BJ (cell line): ENCODE measurements around the gene WDR46. TPM values are rescaled to one million over a fixed set of nuclear protein-coding genes. Genes with fewer than 3 reads are reported as not detected.

ENCODE experiments used
- CTCF ChIA-PET: fragments of 350-600 bp; formaldehyde crosslinking; extraction: SDS; loops from one replicate; lab custom pipeline; 2021; ENCODE audit warnings: antibody characterized with exemption, inconsistent platforms; lab: Yijun Ruan, JAX
- POLR2A ChIA-PET: fragments of 300-600 bp; sonication (Branson Sonifier 250); formaldehyde crosslinking; extraction: SDS; loops from one replicate; lab custom pipeline; 2021; ENCODE audit warnings: antibody characterized with exemption; lab: Charles Lee
- DNase-seq: peaks from one replicate; pipeline ENCODE4 v3.0.0-alpha.2; 2011; ENCODE audit warnings: low read depth
- H3K27me3 ChIP-seq: 2 replicates; pipeline ENCODE4 v1.6.0; 2011; ENCODE audit warnings: low read length; ENCODE audit not compliant: control insufficient read depth, insufficient read depth
- H3K36me3 ChIP-seq: 2 replicates; pipeline ENCODE4 v1.5.1; 2011; ENCODE audit warnings: low read length; ENCODE audit not compliant: control insufficient read depth, insufficient read depth
- H3K4me3 ChIP-seq: 2 replicates; pipeline ENCODE4 v1.5.1; 2011; ENCODE audit warnings: low read depth, mild to moderate bottlenecking, control low read depth, low read length
- polyA plus RNA-seq: library from polyadenylated mRNA; depleted of rRNA; stranded (reverse); fragments of >200 nt; gene quantifications from 2 replicates; pipeline ENCODE4 v1.2.3, GENCODE V29; 2011
- TF ChIP-seq, protein P1 (sequence below): IDR thresholded peaks from 2 replicates; pipeline ENCODE4 v1.5.1; 2011; ENCODE audit warnings: low read depth, mild to moderate bottlenecking, control low read depth, inconsistent platforms, low read length, moderate library complexity; ENCODE audit not compliant: insufficient read depth

WDR46 gene
- polyA plus RNA-seq, 1 experiment: 78.9 TPM

DNA sequence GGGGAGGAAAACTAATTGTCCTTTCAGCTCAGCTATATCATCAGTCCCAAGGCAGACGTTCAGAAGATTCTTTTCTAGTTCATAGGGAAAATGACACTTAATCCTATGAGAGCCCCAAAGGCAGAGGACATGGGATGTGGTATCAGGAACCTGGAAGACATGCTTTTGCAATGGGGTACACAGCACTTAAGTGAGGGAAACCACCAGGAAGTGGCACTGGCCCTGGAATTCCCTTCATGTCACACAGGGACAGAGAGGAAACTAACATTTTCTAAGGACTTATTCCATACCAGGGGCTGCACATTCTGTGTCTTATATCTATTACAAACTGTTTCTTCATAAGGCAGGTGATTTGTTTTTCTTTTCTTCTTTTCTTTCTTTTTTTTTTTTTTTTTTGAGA is 45.6 kb downstream of the WDR46 start:
- CTCF ChIA-PET: interaction anchor here (0.8 kb wide), 1 partner anchor 34 kb away, joined by 3 read pairs; no protein-coding TSS in a partner anchor
- H3K36me3 ChIP-seq: no peaks in the 10 kb centered on the region
- no peak overlapping the region for H3K4me3 ChIP-seq
- POLR2A ChIA-PET: no interaction called here
- TF ChIP-seq, protein P1, sequence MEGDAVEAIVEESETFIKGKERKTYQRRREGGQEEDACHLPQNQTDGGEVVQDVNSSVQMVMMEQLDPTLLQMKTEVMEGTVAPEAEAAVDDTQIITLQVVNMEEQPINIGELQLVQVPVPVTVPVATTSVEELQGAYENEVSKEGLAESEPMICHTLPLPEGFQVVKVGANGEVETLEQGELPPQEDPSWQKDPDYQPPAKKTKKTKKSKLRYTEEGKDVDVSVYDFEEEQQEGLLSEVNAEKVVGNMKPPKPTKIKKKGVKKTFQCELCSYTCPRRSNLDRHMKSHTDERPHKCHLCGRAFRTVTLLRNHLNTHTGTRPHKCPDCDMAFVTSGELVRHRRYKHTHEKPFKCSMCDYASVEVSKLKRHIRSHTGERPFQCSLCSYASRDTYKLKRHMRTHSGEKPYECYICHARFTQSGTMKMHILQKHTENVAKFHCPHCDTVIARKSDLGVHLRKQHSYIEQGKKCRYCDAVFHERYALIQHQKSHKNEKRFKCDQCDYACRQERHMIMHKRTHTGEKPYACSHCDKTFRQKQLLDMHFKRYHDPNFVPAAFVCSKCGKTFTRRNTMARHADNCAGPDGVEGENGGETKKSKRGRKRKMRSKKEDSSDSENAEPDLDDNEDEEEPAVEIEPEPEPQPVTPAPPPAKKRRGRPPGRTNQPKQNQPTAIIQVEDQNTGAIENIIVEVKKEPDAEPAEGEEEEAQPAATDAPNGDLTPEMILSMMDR: no peak
- no peak for DNase-seq
- peaks cover 6% of the 10 kb centered on the region for H3K27me3 ChIP-seq

DNA sequence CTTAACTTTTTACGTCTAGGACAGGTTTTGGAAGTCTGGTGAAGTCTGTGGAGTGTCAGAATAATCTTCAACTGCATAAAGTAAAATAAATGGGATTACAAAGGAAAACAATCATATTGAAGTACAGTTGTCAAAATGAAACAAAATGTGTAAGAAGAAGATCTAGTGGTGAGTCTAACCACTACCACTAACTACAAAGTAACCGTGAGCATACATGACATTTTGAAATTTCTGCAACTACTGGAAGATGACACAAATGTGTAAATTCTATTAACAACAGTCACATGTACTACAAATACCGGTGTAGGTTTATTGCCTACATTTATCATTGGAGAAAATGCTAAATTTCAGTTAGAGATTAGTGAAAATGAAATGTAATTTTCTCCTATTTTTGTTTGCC is 47.1 kb downstream of the WDR46 start:
- Histone ChIP-seq H3K4me3 (no peak overlapping the region), H3K36me3 (no peaks in the 10 kb centered on the region), H3K27me3 (peaks cover 8% of the 10 kb centered on the region)
- no peak for DNase-seq
- ChIA-PET CTCF (interaction anchor here (0.6 kb wide), 1 partner anchor 271 kb away, joined by 4 read pairs; no protein-coding TSS in a partner anchor), POLR2A (no interaction called here)
- TF ChIP-seq, protein P1: no peak

DNA sequence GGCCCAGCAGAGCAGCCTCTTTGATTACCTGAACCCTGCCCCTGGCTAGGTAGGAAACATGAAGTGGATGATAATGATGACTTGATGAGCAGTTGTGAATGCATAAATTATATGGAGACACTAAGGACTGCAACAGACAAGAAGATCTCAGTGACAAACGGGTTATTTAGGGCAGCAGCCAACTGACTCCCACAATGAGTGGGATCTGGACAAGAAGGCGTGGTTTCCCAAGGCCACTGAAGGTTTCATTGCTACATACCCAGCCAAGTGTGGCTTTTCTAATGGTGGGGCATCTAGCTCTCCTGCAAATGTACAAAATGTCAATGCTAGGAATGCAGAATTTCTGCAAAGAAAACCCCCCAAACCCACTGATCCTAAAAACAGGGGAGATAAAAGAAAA is 51.3 kb downstream of the WDR46 start:
- DNase-seq: no peak
- ChIA-PET CTCF (interaction anchor here (5.0 kb wide), 1 partner anchor 11 kb away, joined by 34 read pairs; no protein-coding TSS in a partner anchor), POLR2A (no interaction called here)
- Histone ChIP-seq H3K36me3 (no peaks in the 10 kb centered on the region), H3K4me3 (no peak overlapping the region), H3K27me3 (peaks cover 19% of the 10 kb centered on the region)
- TF ChIP-seq, protein P1: no peak

DNA sequence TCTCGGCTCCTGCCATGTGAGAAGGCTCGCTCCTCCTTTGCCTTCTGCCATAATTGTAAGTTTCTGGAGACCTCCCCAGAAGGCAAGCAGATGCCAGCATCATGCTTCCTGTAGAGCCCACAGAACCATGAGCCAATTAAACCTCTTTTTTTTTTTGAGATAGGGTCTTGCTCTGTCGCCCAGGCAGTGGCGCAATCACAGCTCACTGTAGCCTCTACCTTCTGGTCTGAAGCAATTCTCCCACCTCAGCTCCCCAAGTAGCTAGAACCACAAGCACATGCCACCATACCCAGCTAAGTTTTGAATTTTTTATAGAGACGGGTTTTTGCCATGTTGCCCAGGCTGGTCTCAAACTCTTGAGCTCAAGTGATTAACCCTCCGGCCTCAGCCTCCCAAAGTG is 52.2 kb downstream of the WDR46 start:
- POLR2A ChIA-PET: no interaction called here

DNA sequence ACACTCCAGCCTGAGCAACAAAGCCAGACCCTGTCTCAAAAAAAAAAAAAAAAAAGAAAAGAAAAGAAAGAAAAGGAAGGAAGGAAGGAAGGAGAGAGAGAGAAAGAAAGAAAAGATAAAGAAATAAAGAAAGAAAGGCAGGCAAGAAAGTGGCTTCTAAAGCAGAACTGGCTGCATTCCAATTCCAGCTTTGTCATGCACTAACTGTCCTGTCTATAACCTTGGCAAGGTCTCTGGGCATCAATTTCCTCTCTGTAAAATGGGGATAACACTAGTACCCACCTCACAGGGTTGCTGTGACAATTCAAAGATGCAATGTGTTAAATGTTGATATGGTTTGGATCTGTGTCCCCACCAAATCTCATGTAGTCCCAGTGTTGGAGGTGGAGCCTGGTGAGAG is 52.7 kb downstream of the WDR46 start:
- POLR2A ChIA-PET: no interaction called here
- CTCF ChIA-PET: interaction anchor here (5.0 kb wide), 1 partner anchor 12 kb away, joined by 34 read pairs; no protein-coding TSS in a partner anchor
- H3K36me3 ChIP-seq: no peaks in the 10 kb centered on the region
- H3K4me3 ChIP-seq: no peak overlapping the region
- TF ChIP-seq, protein P1: no peak
- DNase-seq: no peak
- peaks cover 21% of the 10 kb centered on the region for H3K27me3 ChIP-seq

More for the DNA sequence above, 52.2 kb downstream of the WDR46 start:
- DNase-seq: no peak
- Histone ChIP-seq H3K36me3 (no peaks in the 10 kb centered on the region), H3K4me3 (no peak overlapping the region), H3K27me3 (peaks cover 20% of the 10 kb centered on the region)
- CTCF ChIA-PET: interaction anchor here (5.0 kb wide), 1 partner anchor 12 kb away, joined by 34 read pairs; no protein-coding TSS in a partner anchor
- TF ChIP-seq, protein P1: no peak
